GM23338 (cell line): ENCODE data around the gene CASP10. TPM values are rescaled to one million over a fixed set of nuclear protein-coding genes. Genes with fewer than 3 reads are reported as not detected.

Source experiments
- ATAC-seq: fragments of 200-7000 bp; cut with Tn5 transposase; 3 replicates; pipeline ENCODE4 v1.9.1; 2020
- DNase-seq: peaks from one replicate; pipeline ENCODE4 v3.0.0-alpha.2; 2015; ENCODE audit warnings: low spot score
- H2AFZ ChIP-seq: fragments of 200-600 bp; sonication (generic); 2 replicates; pipeline ENCODE4 v1.8.0; 2016; ENCODE audit warnings: antibody characterized with exemption, mild to moderate bottlenecking, moderate library complexity
- H3F3A ChIP-seq: fragments of 200-600 bp; sonication (generic); replicated peaks from 2 replicates; pipeline ENCODE4 v1.8.0; 2017; ENCODE audit warnings: antibody characterized with exemption, mixed run types, low read depth
- H3K27ac ChIP-seq: fragments of 200-600 bp; sonication (generic); 2 replicates; pipeline ENCODE4 v1.6.1; 2016; ENCODE audit warnings: low read depth
- H3K27me3 ChIP-seq: fragments of 200-600 bp; sonication (generic); 2 replicates; pipeline ENCODE4 v1.8.0; 2016; ENCODE audit warnings: mild to moderate bottlenecking, mixed run types, moderate library complexity; ENCODE audit not compliant: insufficient read depth
- H3K36me3 ChIP-seq: fragments of 200-600 bp; sonication (generic); 2 replicates; pipeline ENCODE4 v1.8.0; 2016; ENCODE audit warnings: mild to moderate bottlenecking; ENCODE audit not compliant: insufficient read depth
- H3K4me1 ChIP-seq: fragments of 200-600 bp; sonication (generic); 2 replicates; pipeline ENCODE4 v1.8.0; 2016; ENCODE audit warnings: mild to moderate bottlenecking, moderate library complexity; ENCODE audit not compliant: insufficient read depth
- H3K4me2 ChIP-seq: fragments of 200-600 bp; sonication (generic); 2 replicates; pipeline ENCODE4 v1.7.1; 2017; ENCODE audit warnings: mixed run types
- H3K4me3 ChIP-seq: fragments of 200-600 bp; sonication (generic); 2 replicates; pipeline ENCODE4 v1.6.1; 2016; ENCODE audit warnings: mixed run types
- H3K79me2 ChIP-seq: fragments of 200-600 bp; sonication (generic); replicated peaks from 2 replicates; pipeline ENCODE4 v1.8.0; 2017; ENCODE audit warnings: mild to moderate bottlenecking; ENCODE audit not compliant: insufficient read depth
- H3K9me2 ChIP-seq: fragments of 200-600 bp; sonication (generic); 2 replicates; pipeline ENCODE4 v1.8.0; 2017; ENCODE audit not compliant: insufficient read depth
- H4K20me1 ChIP-seq: fragments of 200-600 bp; sonication (generic); replicated peaks from 2 replicates; pipeline ENCODE4 v1.8.0; 2017; ENCODE audit warnings: mild to moderate bottlenecking; ENCODE audit not compliant: insufficient read depth
- H3K27ac Mint-ChIP-seq: 2 replicates; pipeline ENCODE4 v1.8.0; 2020; ENCODE audit warnings: inconsistent platforms, mild to moderate bottlenecking, moderate library complexity, mixed read lengths
- H3K27me3 Mint-ChIP-seq: 3 replicates; pipeline ENCODE4 v1.8.0; 2022; ENCODE audit warnings: low read depth, mild to moderate bottlenecking, moderate library complexity, mixed read lengths, inconsistent platforms; ENCODE audit not compliant: insufficient read depth, poor library complexity
- H3K36me3 Mint-ChIP-seq: 3 replicates; pipeline ENCODE4 v1.8.0; 2021; ENCODE audit warnings: low read depth, mild to moderate bottlenecking, inconsistent platforms, moderate library complexity, mixed read lengths
- H3K4me1 Mint-ChIP-seq: 3 replicates; pipeline ENCODE4 v1.8.0; 2020; ENCODE audit warnings: mild to moderate bottlenecking, inconsistent platforms, mixed read lengths
- H3K4me3 Mint-ChIP-seq: 3 replicates; pipeline ENCODE4 v1.8.0; 2021; ENCODE audit warnings: moderate library complexity, mild to moderate bottlenecking, inconsistent platforms, mixed read lengths
- H3K9me3 Mint-ChIP-seq: 3 replicates; pipeline ENCODE4 v1.8.0; 2020; ENCODE audit warnings: moderate library complexity, mild to moderate bottlenecking, inconsistent platforms, mixed read lengths
- CREB1 ChIP-seq: fragments of 250-450 bp; sonication (Bioruptor Pico); IDR thresholded peaks from 2 replicates; pipeline ENCODE4 v1.5.0; 2020; ENCODE audit warnings: low read depth, mild to moderate bottlenecking, moderate library complexity
- CTCF ChIP-seq, 2 experiments: fragments of 200-600 bp in 1 of 2; sonication (generic) in 1 of 2; conservative IDR thresholded peaks; 2 replicates each; pipeline versions ENCODE4 v1.5.1 to v1.6.1; 2016 to 2017; ENCODE audit warnings: antibody characterized with exemption in 2 of 2, low read depth in 2 of 2, mild to moderate bottlenecking in 2 of 2, moderate library complexity in 1 of 2
- ETS1 ChIP-seq: IDR thresholded peaks from 2 replicates; pipeline ENCODE4 v1.6.1; 2016; ENCODE audit warnings: antibody characterized with exemption
- EZH2 ChIP-seq: fragments of 200-600 bp; sonication (generic); IDR thresholded peaks from one replicate; pipeline ENCODE4 v1.8.0; 2017; ENCODE audit warnings: antibody characterized with exemption, mild to moderate bottlenecking, low read depth; ENCODE audit not compliant: unreplicated experiment
- EZH2phosphoT487 ChIP-seq: fragments of 200-600 bp; sonication (generic); IDR thresholded peaks from one replicate; pipeline ENCODE4 v1.8.1; 2018; ENCODE audit warnings: antibody characterized with exemption; ENCODE audit not compliant: unreplicated experiment
- JUNB ChIP-seq: IDR thresholded peaks from one replicate; pipeline ENCODE4 v1.6.1; 2016; ENCODE audit warnings: antibody characterized with exemption; ENCODE audit not compliant: unreplicated experiment
- NANOG ChIP-seq: IDR thresholded peaks from 2 replicates; pipeline ENCODE4 v1.6.1; 2016; ENCODE audit warnings: antibody characterized with exemption, borderline replicate concordance
- POLR2AphosphoS5 ChIP-seq: IDR thresholded peaks from 2 replicates; pipeline ENCODE4 v1.6.1; 2016; ENCODE audit warnings: antibody characterized with exemption, low read depth
- REST ChIP-seq: IDR thresholded peaks from one replicate; pipeline ENCODE4 v1.6.1; 2018; ENCODE audit warnings: antibody characterized with exemption; ENCODE audit not compliant: unreplicated experiment
- STAT1 ChIP-seq: IDR thresholded peaks from one replicate; pipeline ENCODE4 v1.6.1; 2016; ENCODE audit warnings: antibody characterized with exemption; ENCODE audit not compliant: unreplicated experiment
- ZNF114 ChIP-seq: fragments of 250-450 bp; sonication (Bioruptor Pico); IDR thresholded peaks from 2 replicates; pipeline ENCODE4 v1.5.0; 2020; ENCODE audit warnings: mild to moderate bottlenecking, moderate library complexity
- ZNF331 ChIP-seq: fragments of 250-450 bp; sonication (Bioruptor Pico); IDR thresholded peaks from 2 replicates; pipeline ENCODE4 v1.5.0; 2020; ENCODE audit warnings: low read depth, mild to moderate bottlenecking, moderate library complexity
- polyA plus RNA-seq: library from polyadenylated mRNA; unstranded; fragments of >200 nt; fragmentation: Nextera tagmentation; extraction: Ambion mirVana; gene quantifications from 2 replicates; pipeline ENCODE4 v1.2.1, GENCODE V29; 2016
- total RNA-seq: library from RNA; depleted of rRNA; stranded (reverse); fragments of >200 nt; shearing (Covaris generic); gene quantifications from 2 replicates; pipeline ENCODE4 v1.2.3, GENCODE V29; 2014
- TF ChIP-seq, protein P1 (sequence below): fragments of 250-450 bp; sonication (Bioruptor Pico); IDR thresholded peaks from 2 replicates; pipeline ENCODE4 v1.5.0; 2020; ENCODE audit warnings: mild to moderate bottlenecking, moderate library complexity

CASP10 gene
- total and polyA plus RNA-seq, 2 experiments from 2014 or later: 1.9 to 3.5 TPM

GRCh38 chr2:201201371-201201770 lies 18.4 kb downstream of the CASP10 start:
- DNase-seq: no peak
- no peak overlapping the region for H3K4me2 ChIP-seq
- Mint-ChIP-seq H3K36me3 (no peaks in the 10 kb centered on the region), H3K27me3 (no peaks in the 10 kb centered on the region), H3K4me1 (peaks cover 6% of the 10 kb centered on the region), H3K9me3 (no peaks in the 10 kb centered on the region), H3K27ac (no peak overlapping the region), H3K4me3 (no peak overlapping the region)
- H3K9me2 ChIP-seq: no peaks in the 10 kb centered on the region
- no peak overlapping the region for H3K4me3 ChIP-seq
- no peak overlapping the region for H2AFZ ChIP-seq
- no peak overlapping the region; the same call in 1 of the 2 replicates for H3K27ac ChIP-seq
- no peak for ATAC-seq
- H3K36me3 ChIP-seq: no peaks in the 10 kb centered on the region
- TF ChIP-seq ETS1: no peak
- TF ChIP-seq ZNF331 (CRISPR knock-in tag): no peak
- TF ChIP-seq NANOG: no peak
- no peak for TF ChIP-seq REST
- no peak for TF ChIP-seq CTCF (conservative IDR thresholded peaks at IDR 0.05; ENCODE audit: low read depth in 2 of 2)
- no peak for TF ChIP-seq EZH2phosphoT487
- no peak for TF ChIP-seq STAT1
- no peak for TF ChIP-seq JUNB
- TF ChIP-seq, protein P1, sequence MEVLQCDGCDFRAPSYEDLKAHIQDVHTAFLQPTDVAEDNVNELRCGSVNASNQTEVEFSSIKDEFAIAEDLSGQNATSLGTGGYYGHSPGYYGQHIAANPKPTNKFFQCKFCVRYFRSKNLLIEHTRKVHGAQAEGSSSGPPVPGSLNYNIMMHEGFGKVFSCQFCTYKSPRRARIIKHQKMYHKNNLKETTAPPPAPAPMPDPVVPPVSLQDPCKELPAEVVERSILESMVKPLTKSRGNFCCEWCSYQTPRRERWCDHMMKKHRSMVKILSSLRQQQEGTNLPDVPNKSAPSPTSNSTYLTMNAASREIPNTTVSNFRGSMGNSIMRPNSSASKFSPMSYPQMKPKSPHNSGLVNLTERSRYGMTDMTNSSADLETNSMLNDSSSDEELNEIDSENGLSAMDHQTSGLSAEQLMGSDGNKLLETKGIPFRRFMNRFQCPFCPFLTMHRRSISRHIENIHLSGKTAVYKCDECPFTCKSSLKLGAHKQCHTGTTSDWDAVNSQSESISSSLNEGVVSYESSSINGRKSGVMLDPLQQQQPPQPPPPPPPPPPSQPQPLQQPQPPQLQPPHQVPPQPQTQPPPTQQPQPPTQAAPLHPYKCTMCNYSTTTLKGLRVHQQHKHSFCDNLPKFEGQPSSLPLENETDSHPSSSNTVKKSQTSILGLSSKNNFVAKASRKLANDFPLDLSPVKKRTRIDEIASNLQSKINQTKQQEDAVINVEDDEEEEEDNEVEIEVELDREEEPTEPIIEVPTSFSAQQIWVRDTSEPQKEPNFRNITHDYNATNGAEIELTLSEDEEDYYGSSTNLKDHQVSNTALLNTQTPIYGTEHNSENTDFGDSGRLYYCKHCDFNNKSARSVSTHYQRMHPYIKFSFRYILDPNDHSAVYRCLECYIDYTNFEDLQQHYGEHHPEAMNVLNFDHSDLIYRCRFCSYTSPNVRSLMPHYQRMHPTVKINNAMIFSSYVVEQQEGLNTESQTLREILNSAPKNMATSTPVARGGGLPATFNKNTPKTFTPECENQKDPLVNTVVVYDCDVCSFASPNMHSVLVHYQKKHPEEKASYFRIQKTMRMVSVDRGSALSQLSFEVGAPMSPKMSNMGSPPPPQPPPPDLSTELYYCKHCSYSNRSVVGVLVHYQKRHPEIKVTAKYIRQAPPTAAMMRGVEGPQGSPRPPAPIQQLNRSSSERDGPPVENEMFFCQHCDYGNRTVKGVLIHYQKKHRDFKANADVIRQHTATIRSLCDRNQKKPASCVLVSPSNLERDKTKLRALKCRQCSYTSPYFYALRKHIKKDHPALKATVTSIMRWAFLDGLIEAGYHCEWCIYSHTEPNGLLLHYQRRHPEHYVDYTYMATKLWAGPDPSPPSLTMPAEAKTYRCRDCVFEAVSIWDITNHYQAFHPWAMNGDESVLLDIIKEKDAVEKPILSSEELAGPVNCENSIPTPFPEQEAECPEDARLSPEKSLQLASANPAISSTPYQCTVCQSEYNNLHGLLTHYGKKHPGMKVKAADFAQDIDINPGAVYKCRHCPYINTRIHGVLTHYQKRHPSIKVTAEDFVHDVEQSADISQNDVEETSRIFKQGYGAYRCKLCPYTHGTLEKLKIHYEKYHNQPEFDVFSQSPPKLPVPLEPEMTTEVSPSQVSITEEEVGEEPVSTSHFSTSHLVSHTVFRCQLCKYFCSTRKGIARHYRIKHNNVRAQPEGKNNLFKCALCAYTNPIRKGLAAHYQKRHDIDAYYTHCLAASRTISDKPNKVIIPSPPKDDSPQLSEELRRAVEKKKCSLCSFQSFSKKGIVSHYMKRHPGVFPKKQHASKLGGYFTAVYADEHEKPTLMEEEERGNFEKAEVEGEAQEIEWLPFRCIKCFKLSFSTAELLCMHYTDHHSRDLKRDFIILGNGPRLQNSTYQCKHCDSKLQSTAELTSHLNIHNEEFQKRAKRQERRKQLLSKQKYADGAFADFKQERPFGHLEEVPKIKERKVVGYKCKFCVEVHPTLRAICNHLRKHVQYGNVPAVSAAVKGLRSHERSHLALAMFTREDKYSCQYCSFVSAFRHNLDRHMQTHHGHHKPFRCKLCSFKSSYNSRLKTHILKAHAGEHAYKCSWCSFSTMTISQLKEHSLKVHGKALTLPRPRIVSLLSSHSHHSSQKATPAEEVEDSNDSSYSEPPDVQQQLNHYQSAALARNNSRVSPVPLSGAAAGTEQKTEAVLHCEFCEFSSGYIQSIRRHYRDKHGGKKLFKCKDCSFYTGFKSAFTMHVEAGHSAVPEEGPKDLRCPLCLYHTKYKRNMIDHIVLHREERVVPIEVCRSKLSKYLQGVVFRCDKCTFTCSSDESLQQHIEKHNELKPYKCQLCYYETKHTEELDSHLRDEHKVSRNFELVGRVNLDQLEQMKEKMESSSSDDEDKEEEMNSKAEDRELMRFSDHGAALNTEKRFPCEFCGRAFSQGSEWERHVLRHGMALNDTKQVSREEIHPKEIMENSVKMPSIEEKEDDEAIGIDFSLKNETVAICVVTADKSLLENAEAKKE (CRISPR knock-in tag): no peak
- no peak for TF ChIP-seq ZNF114 (CRISPR knock-in tag)
- no peak for TF ChIP-seq EZH2
- TF ChIP-seq POLR2AphosphoS5: no peak
- TF ChIP-seq CREB1 (CRISPR knock-in tag): no peak
- no peaks in the 10 kb centered on the region for H3K79me2 ChIP-seq
- no peaks in the 10 kb centered on the region for H4K20me1 ChIP-seq
- H3F3A ChIP-seq: no peaks in the 10 kb centered on the region
- H3K4me1 ChIP-seq: no peaks in the 10 kb centered on the region
- no peaks in the 10 kb centered on the region for H3K27me3 ChIP-seq
